Measurements from ENCODE around the gene EMP1. TPM values are rescaled to one million over a fixed set of nuclear protein-coding genes. Genes with fewer than 3 reads are reported as not detected.

EMP1 gene
- total and polyA plus RNA-seq, 2 donors (not counting 3 experiments of a cell fraction or from before 2014, with no cell fraction given), result 265 to 528 TPM

DNA sequence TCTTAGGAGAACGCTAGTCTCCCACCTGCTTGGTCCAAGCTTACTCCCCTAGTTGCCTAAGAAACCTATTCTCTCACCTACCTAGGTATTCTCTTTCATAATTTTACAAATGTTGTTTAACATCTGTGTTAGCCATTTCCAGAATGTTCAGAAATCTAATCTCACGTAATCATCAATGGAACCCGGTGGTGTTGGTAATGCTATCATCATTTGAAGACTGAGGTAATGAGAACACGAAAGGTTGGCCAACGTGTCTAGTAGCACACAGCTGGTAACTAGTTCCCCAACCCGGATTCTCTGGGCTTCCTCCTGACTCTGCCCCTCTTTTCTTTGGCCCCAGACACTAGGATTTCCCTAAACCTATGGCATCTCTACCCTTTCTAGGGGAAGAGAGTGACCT is 43.8 kb upstream of the EMP1 start:
- H3K9me3 ChIP-seq (replicated peaks; ENCODE audit: control insufficient read depth, insufficient read depth, low read length), result no peaks in the 10 kb centered on the region
- no peak overlapping the region for H3K4me3 ChIP-seq (replicated peaks in 1 of 3; ENCODE audit: insufficient read depth in 1 of 3, low read depth in 1 of 3, low read length in 3 of 3)
- no peaks in the 10 kb centered on the region for H3K4me1 ChIP-seq (ENCODE audit: control insufficient read depth, extremely low read depth, insufficient read depth, low read length)
- H3K27me3 ChIP-seq (ENCODE audit: control insufficient read depth in 2 of 2, insufficient read depth in 2 of 2, low read length in 2 of 2), result no peaks in the 10 kb centered on the region
- POLR2A ChIA-PET, result no interaction called here
- dilution Hi-C loops (cut with MboI; ENCODE audit: extremely low pct_ligation_motif_present, low sequenced_read_pairs), result no loop called here
- H3K9me1 ChIP-seq (replicated peaks; ENCODE audit: control insufficient read depth, extremely low read depth, insufficient read depth, low read length), result no peaks in the 10 kb centered on the region
- no peak for TF ChIP-seq EZH2 (IDR thresholded peaks at IDR 0.05; ENCODE audit: borderline replicate concordance, low read depth, low read length, severe bottlenecking)
- CTCF ChIA-PET, result no interaction called here
- intact Hi-C loops (cut with micrococcal nuclease), result no loop called here
- H3K4me2 ChIP-seq (ENCODE audit: insufficient read depth, low read length), result no peak overlapping the region
- H2AFZ ChIP-seq (ENCODE audit: low read depth, low read length), result no peak overlapping the region
- no peaks in the 10 kb centered on the region for H3K36me3 ChIP-seq (ENCODE audit: control insufficient read depth in 2 of 2, extremely low read depth in 1 of 2, insufficient read depth in 2 of 2, low read length in 2 of 2)
- no peak for DNase-seq (ENCODE audit: low read depth, low spot score)
- H4K20me1 ChIP-seq (replicated peaks; ENCODE audit: control insufficient read depth, extremely low read depth, insufficient read depth, low read length), result no peaks in the 10 kb centered on the region
- no peak overlapping the region for H3K9ac ChIP-seq (replicated peaks; ENCODE audit: extremely low read depth, insufficient read depth, low read length)
- no peak for FAIRE-seq
- no peaks in the 10 kb centered on the region for H3K79me2 ChIP-seq (ENCODE audit: control insufficient read depth, insufficient read depth, low read length)
- BruUV-seq (replicated peaks), result no TSS peak
- no peak overlapping the region for H3K27ac ChIP-seq (ENCODE audit: insufficient read depth, low read depth, low read length)

DNA sequence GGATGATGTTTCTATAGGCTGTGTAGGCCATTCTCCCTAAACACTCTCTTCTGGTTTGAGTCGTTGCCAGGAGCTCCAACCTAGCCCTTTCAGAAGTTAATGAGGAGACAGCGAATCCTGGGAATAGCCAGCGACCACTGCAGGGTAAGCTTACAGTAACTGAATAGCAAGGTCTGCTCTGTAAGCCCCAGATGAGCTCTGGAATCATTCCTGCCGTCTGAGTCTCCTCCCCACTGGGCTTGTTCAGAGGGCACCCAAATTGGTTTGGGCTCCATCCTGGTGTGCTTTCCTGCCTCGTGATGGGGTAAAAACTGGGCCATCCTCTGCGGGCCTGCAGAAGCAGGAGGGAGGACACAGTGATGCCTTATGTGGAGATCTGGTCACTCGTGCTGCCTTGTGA is 43.3 kb upstream of the EMP1 start:
- FAIRE-seq (no peak), DNase-seq (ENCODE audit: low read depth, low spot score) (no peak)
- Histone ChIP-seq H3K79me2 (ENCODE audit: control insufficient read depth, insufficient read depth, low read length) (no peaks in the 10 kb centered on the region), H2AFZ (ENCODE audit: low read depth, low read length) (no peak overlapping the region), H4K20me1 (replicated peaks; ENCODE audit: control insufficient read depth, extremely low read depth, insufficient read depth, low read length) (no peaks in the 10 kb centered on the region), H3K9me1 (replicated peaks; ENCODE audit: control insufficient read depth, extremely low read depth, insufficient read depth, low read length) (no peaks in the 10 kb centered on the region), H3K27ac (ENCODE audit: insufficient read depth, low read depth, low read length) (no peak overlapping the region), H3K9me3 (replicated peaks; ENCODE audit: control insufficient read depth, insufficient read depth, low read length) (no peaks in the 10 kb centered on the region), H3K4me1 (ENCODE audit: control insufficient read depth, extremely low read depth, insufficient read depth, low read length) (no peaks in the 10 kb centered on the region), H3K4me3 (replicated peaks in 1 of 3; ENCODE audit: insufficient read depth in 1 of 3, low read depth in 1 of 3, low read length in 3 of 3) (no peak overlapping the region), H3K4me2 (ENCODE audit: insufficient read depth, low read length) (no peak overlapping the region), H3K36me3 (ENCODE audit: control insufficient read depth in 2 of 2, extremely low read depth in 1 of 2, insufficient read depth in 2 of 2, low read length in 2 of 2) (no peaks in the 10 kb centered on the region), H3K27me3 (ENCODE audit: control insufficient read depth in 2 of 2, insufficient read depth in 2 of 2, low read length in 2 of 2) (no peaks in the 10 kb centered on the region), H3K9ac (replicated peaks; ENCODE audit: extremely low read depth, insufficient read depth, low read length) (no peak overlapping the region)
- no TSS peak for BruUV-seq (replicated peaks)
- TF ChIP-seq, protein P1, sequence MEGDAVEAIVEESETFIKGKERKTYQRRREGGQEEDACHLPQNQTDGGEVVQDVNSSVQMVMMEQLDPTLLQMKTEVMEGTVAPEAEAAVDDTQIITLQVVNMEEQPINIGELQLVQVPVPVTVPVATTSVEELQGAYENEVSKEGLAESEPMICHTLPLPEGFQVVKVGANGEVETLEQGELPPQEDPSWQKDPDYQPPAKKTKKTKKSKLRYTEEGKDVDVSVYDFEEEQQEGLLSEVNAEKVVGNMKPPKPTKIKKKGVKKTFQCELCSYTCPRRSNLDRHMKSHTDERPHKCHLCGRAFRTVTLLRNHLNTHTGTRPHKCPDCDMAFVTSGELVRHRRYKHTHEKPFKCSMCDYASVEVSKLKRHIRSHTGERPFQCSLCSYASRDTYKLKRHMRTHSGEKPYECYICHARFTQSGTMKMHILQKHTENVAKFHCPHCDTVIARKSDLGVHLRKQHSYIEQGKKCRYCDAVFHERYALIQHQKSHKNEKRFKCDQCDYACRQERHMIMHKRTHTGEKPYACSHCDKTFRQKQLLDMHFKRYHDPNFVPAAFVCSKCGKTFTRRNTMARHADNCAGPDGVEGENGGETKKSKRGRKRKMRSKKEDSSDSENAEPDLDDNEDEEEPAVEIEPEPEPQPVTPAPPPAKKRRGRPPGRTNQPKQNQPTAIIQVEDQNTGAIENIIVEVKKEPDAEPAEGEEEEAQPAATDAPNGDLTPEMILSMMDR (IDR thresholded peaks at IDR 0.05; ENCODE audit: extremely low read depth in 1 of 2, insufficient read depth in 1 of 2, low read depth in 1 of 2, low read length in 2 of 2), result no peak
- no peak for TF ChIP-seq POLR2AphosphoS5 (IDR thresholded peaks at IDR 0.05; ENCODE audit: insufficient read depth, low read depth, low read length)
- TF ChIP-seq FOS (IDR thresholded peaks at IDR 0.05; ENCODE audit: borderline replicate concordance, insufficient read depth, low read length), result no peak
- no peak for TF ChIP-seq POLR2A (IDR thresholded peaks at IDR 0.05; ENCODE audit: low read depth, low read length)
- TF ChIP-seq EZH2 (IDR thresholded peaks at IDR 0.05; ENCODE audit: borderline replicate concordance, low read depth, low read length, severe bottlenecking), result no peak
- intact Hi-C loops (cut with micrococcal nuclease), result no loop called here
- ChIA-PET POLR2A (no interaction called here), CTCF (no interaction called here)
- dilution Hi-C loops (cut with MboI; ENCODE audit: extremely low pct_ligation_motif_present, low sequenced_read_pairs), result no loop called here

Data from endothelial cell of umbilical vein (primary cell).